ENCODE data around the gene MAPK11. TPM values are rescaled to one million over a fixed set of nuclear protein-coding genes. Genes with fewer than 3 reads are reported as not detected.

The MAPK11 gene
- total RNA-seq, 1 donor from 2014 or later, result 11.9 TPM

- DNase-seq (ENCODE audit: low read depth), result no peak
Observed at GRCh38 chr22:50262460-50262911, 7.7 kb downstream of the MAPK11 start.

DNA sequence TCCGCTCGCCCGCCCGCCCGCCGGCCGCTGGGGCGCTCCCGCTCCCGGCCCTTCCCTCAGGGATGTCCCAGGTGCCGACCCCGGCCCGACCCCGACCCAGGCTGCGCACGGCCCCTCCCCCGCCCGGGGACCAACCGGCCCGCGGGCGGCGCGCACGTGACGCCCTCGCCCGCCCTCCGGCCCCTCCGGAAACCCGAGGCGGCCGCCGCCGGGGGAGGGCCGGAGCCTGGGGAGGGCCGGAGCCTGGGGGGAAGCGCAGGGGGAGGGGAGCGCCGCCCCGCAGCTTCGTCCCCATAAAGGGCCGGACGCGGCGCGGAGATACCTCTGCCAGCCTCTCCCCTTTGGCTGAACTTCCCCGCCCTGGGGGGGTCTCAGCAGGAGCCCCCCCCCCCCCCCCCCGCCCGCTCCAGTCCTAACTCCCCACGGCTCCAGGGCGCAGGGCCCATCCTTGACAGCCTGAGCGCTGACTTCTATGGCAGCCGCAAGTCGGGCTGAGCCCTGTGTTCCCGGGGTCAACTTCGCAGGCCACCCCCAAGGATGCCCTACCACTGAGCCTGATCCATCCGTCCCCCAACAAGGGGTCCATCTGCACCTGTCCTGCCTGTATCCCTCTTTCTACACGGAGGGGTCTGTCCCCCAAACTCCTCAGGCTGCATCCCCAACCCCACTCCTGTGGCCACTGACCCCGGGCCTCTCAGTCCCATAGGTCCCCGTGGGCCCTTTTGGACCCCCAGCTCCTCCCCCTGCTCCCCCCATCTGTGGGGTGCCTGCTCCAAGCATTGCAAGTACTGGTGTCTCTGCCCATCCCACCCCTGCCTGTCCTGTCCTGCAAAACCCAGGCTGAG, 8.3 kb downstream of the MAPK11 start, which contains the start of gene MAPK12:
Gene MAPK12 (minus strand): TSS at position 69 of the 845 bp plus-strand sequence. CDS start 174 bp downstream, outside the sequence.
- DNase-seq (ENCODE audit: low read depth), result no peak
- TF ChIP-seq, protein P1, sequence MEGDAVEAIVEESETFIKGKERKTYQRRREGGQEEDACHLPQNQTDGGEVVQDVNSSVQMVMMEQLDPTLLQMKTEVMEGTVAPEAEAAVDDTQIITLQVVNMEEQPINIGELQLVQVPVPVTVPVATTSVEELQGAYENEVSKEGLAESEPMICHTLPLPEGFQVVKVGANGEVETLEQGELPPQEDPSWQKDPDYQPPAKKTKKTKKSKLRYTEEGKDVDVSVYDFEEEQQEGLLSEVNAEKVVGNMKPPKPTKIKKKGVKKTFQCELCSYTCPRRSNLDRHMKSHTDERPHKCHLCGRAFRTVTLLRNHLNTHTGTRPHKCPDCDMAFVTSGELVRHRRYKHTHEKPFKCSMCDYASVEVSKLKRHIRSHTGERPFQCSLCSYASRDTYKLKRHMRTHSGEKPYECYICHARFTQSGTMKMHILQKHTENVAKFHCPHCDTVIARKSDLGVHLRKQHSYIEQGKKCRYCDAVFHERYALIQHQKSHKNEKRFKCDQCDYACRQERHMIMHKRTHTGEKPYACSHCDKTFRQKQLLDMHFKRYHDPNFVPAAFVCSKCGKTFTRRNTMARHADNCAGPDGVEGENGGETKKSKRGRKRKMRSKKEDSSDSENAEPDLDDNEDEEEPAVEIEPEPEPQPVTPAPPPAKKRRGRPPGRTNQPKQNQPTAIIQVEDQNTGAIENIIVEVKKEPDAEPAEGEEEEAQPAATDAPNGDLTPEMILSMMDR (IDR thresholded peaks at IDR 0.05; ENCODE audit: insufficient read depth, low read length, poor library complexity, severe bottlenecking), result no peak
- Histone ChIP-seq H3K4me3 (ENCODE audit: low read depth, low read length) (peak within 1 kb of the TSS; percentile 50), H3K27me3 (ENCODE audit: control insufficient read depth, insufficient read depth, low read length) (no peaks in the 10 kb centered on the region), H3K36me3 (ENCODE audit: control insufficient read depth, insufficient read depth, low read length) (peaks cover 1% of the 10 kb centered on the region)

More at GRCh38 chr22:50262460-50262911, 7.7 kb downstream of the MAPK11 start:
- Histone ChIP-seq H3K27me3 (ENCODE audit: control insufficient read depth, insufficient read depth, low read length) (peaks cover 5% of the 10 kb centered on the region), H3K36me3 (ENCODE audit: control insufficient read depth, insufficient read depth, low read length) (no peaks in the 10 kb centered on the region), H3K4me3 (ENCODE audit: low read depth, low read length) (no peak overlapping the region)
- TF ChIP-seq, protein P1 (IDR thresholded peaks at IDR 0.05; ENCODE audit: insufficient read depth, low read length, poor library complexity, severe bottlenecking), result no peak

DNA sequence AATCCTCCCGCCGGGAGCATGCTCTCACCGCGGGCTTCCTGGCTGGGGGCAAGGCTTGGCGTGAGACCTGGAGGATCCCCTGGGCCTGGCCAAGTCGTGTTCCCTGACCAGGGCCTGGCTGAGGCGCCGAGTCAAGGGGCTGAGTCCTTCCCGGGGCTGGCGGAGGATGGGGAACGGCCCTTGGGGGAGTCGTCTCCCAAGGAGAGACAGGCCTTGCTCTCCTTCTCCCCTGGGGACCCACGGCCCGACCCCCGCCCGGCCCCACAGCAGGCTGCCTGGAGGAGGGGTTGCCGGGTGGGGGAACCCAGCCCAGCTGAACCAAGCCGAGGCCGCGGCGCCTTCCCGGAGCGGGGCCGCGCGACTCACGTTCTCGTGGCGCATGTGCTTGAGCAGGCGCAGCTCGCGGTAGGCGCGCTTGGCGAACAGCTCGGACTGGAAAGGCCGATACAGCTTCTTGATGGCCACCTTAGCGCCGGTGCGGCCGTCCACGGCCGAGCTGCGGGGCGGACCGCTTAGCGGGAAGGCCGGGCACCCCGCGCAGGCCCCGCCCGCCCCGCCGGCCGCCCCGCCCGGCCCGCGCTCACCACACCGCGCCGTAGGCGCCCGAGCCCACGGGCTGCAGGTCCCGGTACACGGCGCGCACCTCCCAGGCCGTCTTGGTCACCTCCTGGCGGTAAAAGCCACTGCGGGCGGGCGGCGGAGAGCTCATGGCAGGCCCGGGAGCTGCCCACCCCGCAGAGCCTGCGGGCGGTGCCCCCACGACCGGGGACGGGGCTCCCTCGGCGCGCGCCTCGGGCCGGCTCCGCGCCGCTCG, 9.2 kb downstream of the MAPK11 start:
- H3K36me3 ChIP-seq (ENCODE audit: control insufficient read depth, insufficient read depth, low read length), result peaks cover 1% of the 10 kb centered on the region
- no peak for DNase-seq (ENCODE audit: low read depth)
- H3K27me3 ChIP-seq (ENCODE audit: control insufficient read depth, insufficient read depth, low read length), result no peaks in the 10 kb centered on the region
- H3K4me3 ChIP-seq (ENCODE audit: low read depth, low read length), result peak overlapping the region; percentile 50
- TF ChIP-seq, protein P1 (IDR thresholded peaks at IDR 0.05; ENCODE audit: insufficient read depth, low read length, poor library complexity, severe bottlenecking), result no peak

DNA sequence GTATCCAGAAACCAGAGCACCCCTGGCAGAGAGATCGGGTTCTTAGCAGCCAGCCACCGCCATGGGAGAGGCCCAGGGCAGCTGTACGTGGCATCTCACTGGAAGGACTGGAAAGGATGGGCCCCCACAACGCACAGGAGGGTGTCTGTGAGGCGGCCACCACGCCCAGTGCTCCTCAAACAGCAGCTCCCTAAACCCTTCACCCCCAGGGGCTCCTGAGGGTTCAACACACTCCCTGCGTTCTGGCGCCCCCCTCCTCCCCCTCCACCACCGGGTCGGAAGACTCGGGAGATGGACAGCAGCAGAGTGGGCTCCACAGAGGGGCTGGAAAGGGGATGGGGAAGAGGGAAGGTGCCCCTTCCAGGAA, 9.8 kb downstream of the MAPK11 start:
- no peak for DNase-seq (ENCODE audit: low read depth)
- H3K27me3 ChIP-seq (ENCODE audit: control insufficient read depth, insufficient read depth, low read length), result no peaks in the 10 kb centered on the region
- H3K36me3 ChIP-seq (ENCODE audit: control insufficient read depth, insufficient read depth, low read length), result peaks cover 1% of the 10 kb centered on the region
- H3K4me3 ChIP-seq (ENCODE audit: low read depth, low read length), result peak overlapping the region; percentile 50
- TF ChIP-seq, protein P1 (IDR thresholded peaks at IDR 0.05; ENCODE audit: insufficient read depth, low read length, poor library complexity, severe bottlenecking), result no peak

GRCh38 chr22:50259302-50259701, 10.9 kb downstream of the MAPK11 start:
- TF ChIP-seq, protein P1 (IDR thresholded peaks at IDR 0.05; ENCODE audit: insufficient read depth, low read length, poor library complexity, severe bottlenecking), result no peak
- DNase-seq (ENCODE audit: low read depth), result no peak
- Histone ChIP-seq H3K36me3 (ENCODE audit: control insufficient read depth, insufficient read depth, low read length) (peaks cover 2% of the 10 kb centered on the region), H3K27me3 (ENCODE audit: control insufficient read depth, insufficient read depth, low read length) (no peaks in the 10 kb centered on the region), H3K4me3 (ENCODE audit: low read depth, low read length) (no peak overlapping the region)
